Epidermal melanocyte (primary cell): Measurements from ENCODE around the gene ACOX3.
"Not testable (repeated sequence)": the region's sequence is repeated elsewhere in the genome, so short reads cannot be mapped to it uniquely, and the experiment has no call there.

Source experiments
- DNase-seq: peaks from one replicate; pipeline ENCODE4 v3.0.0; 2011; ENCODE audit warnings: low spot score; ENCODE audit not compliant: insufficient read length

The ACOX3 gene

DNA sequence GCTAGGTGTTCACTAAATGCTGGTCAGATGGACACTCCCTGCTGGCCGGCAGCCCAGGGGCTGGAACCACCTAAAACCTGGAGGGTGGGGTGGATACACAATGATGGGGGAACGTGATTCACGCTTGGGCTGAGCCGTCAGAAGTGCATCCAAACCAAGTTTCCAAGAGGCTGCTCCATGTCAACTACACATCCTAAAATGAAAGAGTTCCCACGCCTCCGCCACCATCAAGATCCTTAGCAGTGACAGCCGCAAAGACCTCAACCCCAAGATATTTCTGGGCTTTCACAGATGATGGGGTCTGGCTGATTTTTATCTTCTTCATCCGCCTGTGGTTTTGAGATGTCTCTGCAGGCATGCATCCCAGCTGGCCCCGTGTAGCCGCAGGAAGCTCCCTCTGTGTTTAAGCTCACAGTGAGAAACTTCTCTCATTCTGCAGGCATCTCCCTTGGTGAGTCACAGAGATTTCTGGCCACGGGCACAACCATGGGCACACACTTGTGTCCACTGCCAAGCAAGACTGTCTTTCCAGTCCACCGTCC lies 86.5 kb downstream of the ACOX3 start:
- no peak for DNase-seq

DNA sequence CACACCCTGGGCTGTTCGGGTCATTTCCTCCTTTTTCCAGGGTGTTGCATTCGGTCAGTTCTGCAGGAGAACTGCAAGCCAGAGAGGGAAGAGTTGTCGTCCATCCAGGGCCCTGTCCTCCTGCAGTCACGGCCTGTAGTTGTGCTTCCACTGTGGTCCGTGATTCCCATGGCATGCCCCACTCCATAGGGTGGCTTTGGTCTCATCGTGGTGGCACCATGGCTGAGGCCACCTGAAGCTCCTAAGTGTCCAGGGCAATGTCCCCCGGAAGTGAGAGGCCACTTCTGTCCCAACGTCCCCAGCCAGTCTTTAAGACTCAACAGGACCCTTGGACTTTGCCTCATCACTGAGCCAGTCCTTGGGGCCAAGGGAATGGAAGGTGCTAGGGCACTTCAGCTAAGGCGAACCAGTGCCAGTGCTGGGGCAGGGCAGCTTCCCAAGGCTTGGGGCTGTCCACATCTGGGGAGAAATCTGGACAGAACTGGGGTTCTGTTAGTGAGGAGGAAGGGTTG lies 87.3 kb downstream of the ACOX3 start:
- DNase-seq, result no peak

DNA sequence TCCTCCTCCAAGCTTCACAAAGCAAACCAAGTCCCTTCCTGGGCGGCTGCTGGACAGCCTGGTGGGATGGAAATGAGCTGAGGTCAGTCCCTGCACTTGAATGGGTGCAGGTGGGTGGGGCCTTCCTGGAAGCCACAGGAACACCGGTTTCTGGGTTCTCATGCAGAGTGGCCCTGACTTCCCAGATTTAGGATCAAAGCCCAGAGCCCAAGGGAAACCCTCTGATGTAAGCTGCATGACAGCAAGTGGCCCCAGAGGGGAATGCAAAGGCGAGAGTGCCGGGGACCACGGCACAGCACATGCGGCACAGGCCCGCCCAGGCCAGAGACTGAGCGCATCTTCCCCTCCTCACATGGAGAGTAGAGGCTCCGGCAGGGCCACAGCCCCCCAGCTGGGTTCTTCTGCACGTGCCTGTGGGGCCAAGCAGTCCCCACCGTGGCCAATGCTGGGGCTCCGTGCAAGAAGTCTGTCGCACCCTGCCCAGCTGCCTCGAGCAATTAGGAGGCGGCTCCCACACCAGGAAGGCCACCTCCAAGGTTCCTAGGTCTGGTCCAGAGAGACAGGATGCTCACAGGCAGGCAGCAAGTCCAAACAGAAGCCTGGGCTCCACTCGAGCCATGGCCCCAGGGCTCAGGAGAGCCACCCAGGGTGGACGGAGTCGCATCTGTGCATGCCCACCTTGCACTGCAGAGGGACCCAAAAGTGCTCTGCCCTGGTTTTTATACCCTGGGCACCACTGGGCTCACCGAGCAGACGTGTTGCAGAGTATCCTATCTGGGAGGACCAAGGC lies 88.0 kb downstream of the ACOX3 start:
- DNase-seq, result no peak

DNA sequence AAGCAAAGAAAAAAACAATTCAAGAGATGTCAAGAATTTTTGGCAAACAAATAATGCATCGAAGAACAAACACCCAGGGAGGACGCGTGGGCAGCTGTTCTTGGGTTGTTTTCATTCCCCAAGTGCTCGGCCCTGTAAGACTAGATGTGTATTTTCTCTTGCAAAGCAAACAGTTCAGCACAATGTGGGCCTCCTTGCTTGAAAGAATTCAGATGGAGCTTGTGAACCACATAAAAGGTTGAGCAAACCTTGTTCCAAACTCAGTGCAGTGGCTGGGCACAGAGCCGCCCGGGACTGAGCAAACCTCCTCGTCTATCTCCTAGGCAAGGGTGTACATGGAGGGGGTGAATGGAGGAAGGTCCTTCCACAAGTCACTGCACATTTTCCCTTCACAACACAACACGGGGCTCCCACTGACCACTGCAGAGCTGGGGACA lies 88.6 kb downstream of the ACOX3 start:
- DNase-seq, result no peak

DNA sequence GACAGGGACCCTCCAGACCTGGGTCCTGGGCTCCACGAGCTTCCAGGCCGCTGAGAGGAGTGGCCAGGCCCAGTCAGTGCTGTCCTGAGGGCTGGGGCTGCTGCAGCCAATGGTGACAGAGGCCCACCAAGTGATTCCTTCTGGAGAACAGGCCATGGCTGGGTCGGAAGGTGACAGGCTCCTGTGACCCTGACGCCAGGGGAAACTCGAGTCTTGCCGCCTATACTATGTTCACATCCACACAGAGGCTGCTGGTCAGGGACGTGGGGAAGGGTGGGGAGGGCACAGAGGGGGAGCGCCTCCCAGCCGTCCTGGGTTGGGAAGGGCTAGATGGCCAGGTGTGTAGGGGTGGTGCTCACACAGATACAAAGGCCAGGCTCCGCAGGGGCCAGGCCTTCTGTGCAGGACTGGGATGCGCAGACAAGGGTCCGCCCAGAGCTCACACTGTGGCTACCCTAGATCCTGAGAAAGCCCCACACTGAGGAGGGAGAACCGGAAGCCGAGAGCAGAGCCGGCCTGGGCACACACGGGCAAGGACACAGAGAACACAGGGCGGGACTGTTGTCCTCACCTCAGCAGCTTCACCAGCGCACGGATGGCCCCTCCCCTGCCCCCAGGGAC lies 89.6 kb downstream of the ACOX3 start:
- no peak for DNase-seq

DNA sequence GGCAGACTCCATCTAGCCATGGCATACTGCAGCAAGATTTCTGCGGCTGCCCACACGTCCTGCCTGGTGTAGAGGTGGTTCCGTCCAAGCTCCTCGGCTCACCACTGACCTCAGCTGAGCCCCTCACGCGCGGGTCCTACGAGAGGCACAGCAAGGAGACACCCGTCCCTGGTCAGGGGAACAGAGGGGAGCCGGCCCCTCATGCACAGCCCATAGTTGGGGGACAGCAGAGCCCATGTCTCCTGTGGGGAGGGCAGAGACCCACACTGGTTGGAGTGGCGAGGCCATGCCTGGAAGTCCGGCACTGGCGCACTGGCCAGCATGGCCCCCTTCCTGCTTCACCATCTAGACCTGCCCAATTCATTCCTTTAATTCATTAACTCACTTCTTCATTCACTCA lies 90.2 kb downstream of the ACOX3 start:
- no peak for DNase-seq

DNA sequence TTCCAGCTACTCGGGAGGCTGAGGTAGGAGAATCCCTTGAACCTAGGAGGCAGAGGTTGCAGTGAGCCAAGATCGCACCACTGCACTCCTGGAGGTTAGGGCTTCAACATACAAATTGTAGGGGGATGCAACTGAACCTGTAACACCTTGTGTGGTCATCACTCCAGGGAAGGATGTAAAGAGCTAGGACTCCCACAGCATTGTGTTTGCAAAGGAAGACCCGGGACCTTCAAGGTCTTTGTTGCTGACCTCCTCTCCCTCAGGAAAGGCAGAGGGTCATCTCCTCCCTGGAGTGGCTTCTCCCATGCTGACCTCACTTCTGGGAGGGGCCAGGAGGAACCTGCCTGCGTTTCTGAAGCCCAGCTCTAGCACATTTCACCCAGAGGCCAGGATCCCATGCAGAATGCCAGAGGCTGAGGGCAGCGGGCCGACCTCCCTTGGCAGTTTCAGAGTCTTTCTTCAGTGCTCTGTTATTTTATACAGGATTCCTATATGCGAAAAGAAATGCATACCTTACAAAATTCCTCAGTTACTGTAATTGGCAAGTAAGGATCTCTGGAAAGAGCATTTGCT lies 90.8 kb downstream of the ACOX3 start:
- no peak for DNase-seq

DNA sequence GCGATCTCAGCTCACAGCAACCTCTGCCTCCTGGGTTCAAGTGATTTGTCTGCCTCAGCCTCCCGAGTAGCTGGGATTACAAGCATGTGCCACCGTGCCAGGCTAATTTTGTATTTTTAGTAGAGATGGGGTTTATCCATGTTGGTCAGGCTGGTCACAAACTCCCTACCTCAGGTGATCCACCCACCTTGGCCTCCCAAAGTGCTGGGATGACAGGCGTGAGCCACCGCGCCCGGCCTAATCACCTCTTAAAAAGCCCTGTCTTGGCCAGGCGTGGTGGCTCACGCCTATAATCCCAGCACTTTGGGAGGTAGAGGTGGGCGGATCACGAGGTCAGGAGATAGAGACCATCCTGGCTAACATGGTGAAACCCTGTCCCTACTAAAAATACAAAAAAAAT lies 91.3 kb downstream of the ACOX3 start:
- not testable (repeated sequence) for DNase-seq

DNA sequence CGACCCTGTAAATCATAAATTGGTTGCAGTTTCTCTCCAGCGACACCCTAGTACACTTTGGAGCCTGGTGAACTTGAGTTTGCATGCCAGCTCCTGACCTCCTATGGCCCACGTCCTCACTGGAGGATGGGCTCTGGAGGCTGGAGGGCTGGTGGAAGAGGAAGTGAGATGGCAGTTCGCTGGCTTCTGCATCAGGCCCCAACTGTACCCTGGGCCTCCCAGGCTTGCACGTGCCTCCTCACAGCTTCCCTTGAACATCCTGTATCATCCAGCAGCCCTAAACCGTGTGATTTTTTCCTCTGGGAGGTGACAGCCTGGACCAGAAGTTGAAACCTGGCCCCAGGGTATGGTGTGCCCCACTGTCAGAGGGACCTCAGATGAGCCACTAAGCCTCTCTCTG lies 92.5 kb downstream of the ACOX3 start:
- DNase-seq, result no peak

DNA sequence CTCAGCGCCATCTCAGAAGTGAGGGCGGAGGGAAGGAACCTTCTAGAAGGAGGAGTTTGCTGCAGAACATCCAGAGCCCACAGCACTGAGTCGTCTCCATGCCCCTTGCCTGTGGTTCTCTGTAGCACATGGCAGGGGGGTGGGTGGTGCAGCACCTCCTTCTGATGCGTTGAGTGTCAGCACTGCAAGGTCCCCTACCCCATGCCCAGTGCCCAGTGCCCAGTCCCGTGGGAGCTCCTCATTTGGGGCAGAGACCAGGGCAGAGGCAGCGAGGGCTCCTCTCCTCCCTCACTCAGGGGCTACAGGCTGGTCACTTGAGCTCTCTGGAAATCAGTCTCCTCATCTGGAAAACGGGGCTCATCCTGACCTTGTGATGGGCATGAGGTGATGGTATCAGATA lies 92.9 kb downstream of the ACOX3 start:
- no peak for DNase-seq

DNA sequence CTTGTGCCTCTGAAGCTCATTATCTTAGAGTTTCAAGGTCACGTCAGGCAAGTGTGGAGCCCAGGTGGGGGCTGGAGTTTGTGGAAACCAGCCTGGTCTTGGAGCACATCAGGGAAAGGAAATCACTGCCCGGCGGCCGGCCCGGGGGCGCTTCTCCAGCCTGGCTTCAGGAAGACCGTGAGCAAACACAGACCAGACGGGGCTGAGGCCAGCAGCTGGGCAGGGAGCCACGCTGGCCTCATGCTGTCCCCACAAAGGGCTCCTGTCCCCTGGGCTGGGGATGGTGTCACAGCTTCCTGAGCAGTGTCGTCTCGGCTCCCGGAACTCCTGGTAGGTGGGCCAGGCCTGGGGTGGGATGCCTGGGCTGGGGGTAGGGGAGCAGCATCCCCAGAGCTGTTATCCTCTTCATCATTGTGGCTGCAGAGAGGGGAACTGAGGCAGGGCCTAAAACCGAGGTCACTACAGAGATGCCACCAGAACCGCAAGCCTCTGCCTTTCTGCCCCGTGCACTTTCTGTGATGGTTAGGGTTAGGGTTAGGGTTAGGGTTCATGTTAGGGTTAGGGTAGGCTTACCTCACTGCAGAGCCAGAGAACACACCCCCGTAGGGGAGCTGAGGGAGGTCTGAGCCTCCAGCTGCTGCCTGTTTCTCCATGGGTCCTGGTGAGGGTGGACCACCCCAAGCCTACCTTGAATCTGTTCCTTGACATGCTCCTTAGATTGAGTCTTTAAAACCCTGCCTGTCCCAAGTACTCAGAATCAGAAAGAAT lies 93.5 kb downstream of the ACOX3 start:
- DNase-seq, result no peak

DNA sequence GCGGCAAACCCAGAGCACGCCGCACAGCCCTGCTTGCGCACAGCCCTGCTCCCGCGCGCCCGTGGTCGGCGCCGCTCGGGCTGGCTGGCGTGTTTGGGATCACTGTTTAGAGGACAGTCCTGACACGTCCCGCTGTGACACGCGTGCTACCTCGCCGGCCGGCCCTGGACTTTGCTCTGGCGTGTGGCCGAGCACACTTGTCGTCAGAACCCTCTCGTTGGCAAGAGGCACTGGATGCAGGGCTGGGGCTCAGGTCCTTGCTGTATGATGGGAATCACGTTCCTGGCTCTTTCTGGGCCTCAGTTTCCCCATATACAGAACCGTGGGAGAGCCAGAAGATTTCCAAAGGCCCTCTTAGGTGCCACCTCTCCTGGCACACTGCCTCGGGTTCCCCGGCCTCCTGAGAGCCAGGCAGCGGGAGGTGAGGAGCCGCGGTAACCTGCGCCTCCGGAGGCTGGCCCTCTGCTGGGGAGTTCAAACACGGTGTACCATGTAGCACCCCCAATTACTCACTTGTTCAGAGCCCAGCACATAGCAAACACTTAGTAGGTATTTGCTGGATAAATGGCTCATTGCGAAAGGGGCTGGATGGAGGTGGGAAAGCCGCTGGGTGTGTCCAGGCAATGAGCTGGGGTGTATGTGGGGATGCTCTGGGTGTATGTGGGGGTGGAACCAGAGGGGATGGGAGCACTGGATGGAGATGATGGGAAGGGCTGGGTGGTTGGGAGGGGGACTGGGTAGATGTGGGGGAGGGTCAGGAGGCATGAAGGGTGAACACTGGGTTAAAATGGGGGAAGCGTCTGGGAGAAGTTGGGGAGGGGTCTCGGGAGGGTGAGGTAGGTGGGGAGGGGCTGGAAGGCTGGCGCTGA lies 94.3 kb downstream of the ACOX3 start:
- DNase-seq, result no peak

DNA sequence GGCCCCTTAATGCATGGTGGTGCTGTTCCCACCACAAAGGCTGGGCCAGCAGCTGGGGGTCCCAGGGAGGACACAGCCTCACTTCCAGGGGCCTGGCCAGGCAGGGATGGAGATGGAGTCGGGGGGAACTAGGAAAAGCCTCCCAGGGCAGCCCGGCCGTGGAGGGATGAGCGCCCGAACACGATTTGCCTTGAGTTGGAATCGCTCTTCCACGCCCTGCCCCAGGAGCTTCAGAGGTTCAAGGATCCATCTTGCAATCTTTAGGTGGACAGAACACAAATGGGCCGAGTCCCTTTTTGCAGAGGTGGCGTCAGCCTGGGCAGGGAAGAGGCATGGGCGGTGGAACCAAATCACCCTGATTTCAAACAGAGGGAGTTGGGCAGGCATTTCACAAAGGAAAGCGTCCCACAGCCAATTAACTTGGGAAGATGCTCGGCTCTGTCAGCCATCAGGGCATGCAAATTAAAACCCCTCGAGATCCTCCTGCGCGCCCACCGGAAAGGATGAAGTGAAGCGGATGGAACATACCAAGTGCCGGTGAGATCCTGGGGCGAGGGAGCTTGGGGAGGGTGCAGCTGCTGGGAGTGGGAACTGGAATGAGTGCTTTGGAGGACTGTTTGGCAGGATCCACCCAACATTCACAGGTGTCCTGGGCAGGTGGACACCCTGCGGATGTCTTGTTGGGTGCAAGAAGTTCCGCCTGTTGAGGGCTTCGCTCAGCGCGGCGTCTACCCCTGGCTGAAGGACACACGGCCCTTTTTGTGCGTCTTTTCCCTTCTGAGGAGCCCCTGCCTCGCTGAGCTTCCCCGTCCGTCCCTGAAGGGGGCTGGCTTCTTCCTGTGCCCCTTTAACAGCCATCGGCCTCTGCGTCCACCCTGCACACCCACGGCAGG lies 95.2 kb downstream of the ACOX3 start:
- DNase-seq, result no peak

DNA sequence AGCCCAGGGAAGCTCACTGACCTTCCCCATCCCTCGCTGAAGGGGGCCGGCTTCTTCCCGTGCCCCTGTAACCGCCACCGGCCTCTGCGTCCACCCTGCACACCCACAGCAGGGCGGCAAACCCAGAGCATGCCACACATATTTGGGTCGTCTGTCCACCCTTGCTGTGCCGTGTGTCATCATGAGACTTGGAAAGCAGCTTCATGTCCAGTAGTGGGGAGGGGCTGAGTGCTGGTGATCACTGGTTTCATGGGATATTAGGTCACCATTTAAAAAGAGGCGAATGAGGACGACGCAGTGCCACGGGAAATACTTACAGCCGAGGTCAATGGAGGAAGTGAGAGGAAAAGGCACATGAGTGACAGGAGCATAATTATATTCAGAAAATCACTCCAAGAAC lies 96.1 kb downstream of the ACOX3 start:
- DNase-seq, result no peak

DNA sequence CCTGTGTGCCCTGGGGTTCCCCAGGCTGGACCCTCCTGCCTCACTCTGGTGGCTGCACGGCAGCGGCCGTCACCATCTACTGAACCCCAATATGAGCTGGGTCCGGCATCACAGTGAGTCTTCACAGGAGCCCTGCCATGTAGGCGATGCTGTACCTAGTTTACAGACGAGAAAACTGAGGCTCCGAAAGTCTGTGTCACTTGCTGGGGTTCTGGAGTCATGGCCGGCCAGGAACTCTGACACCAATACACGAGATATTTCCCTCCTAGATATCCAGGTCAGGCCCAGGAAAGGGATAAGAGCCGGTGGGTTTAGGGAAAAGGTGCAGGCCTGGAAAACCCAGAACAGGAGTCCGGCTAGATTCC lies 96.6 kb downstream of the ACOX3 start:
- DNase-seq, result no peak

DNA sequence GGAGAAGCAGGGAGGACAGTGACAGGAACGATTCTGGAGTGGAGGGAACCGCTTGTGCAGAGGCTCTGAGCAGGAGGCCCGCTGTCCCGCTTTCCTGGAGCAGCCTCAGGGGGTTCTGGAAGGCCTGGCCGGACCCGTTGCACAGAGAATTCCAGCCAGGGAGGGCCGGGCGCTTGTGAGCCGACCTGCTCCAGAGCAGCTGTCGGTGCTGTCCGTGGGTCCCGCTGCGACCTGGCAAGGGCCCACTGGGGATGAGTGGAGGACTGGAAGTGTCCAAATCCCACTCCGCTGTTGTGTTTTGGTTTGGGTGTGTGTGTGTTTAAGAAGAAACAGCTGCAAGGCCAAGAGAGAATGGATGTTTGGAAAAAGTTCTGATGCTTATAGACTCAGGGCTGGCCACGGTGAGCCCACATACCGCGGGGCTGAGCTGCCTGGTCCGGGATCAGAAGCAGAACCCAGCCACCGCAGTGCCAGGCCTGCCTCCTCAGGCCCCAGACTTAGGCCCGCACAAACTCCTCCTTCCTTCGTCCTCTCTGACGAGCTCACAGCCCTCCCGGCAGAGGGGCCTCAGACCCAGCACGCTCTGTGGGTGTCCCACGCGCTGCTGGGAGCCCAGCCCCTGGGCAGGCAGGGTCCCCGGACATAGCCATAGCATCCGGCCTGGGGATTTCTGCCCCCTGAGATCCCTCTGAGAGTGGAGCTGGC lies 97.1 kb downstream of the ACOX3 start:
- no peak for DNase-seq

DNA sequence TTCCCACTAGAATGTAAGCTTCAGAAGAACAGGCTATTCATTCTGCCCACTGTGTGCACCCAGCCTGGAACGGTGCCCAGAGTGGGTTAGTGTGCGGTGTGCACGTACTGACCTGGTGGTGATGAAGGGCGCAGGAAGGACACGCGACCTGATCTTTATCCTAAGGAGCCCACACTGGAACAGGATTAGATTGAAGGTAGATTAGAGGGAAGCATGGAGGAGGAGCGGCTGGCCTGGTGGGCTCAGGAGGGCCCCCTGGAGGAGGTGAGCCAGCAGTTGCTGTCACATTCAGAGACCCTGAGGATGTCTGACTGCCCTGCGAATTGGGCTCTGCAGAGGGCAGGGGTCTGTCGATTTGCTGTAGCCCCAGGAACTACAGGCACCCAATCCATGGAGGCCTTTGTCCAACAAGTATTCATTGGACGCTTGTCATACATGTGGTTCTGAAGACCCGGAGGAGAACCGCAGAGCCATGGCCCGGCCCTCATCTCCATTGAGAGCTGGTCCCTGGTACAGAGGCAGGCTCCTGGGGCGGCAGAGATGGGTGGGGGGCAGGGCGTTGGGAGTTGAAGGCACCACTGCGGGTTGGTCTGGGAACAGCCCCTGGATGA lies 97.8 kb downstream of the ACOX3 start:
- no peak for DNase-seq

DNA sequence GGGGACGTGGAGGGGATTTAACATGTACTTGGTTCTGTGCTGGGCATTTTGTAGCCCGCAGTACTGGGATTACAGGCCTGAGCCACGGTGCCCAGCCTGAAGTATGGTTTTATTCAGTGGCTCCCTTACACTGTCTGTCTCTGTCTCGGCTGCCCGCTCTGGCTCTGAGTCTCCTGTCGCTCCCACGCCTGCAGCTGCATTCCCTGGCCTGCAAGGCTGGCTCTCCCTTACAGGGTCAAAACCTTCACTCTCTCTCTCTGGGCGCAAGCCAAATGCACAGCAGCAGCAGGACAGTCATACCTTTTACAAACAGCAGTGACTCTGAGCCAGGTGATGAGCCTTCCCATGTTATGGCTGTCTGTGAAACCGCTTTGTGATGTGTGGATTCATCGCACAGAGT lies 98.8 kb downstream of the ACOX3 start:
- no peak for DNase-seq

DNA sequence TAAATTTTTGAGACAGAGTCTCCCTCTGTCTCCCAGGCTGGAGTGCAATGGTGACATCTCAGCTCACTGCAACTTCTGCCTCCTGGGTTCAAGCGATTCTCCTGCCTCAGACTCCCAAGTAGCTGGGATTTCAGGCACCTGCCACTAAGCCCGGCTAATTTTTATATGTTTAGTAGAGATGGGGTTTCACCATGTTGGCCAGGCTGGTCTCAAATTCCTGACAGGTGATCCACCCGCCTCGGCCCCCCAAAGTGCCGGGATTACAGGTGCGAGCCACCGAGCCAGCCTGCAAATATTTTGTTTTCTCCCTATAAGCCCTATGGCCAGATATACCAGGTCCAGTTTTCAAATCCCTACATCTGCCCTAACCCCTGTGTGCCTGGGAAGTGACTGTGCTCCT lies 99.2 kb downstream of the ACOX3 start:
- DNase-seq, result not testable (repeated sequence)
